Effector memory CD4-positive, alpha-beta T cell (primary cell): ENCODE measurements around the gene PPP1R13B.

Source experiments
- DNase-seq, 3 donors: peaks; one replicate each; pipeline ENCODE4 v3.0.0-alpha.2; 2020
- H3K27ac ChIP-seq: 2 replicates; pipeline ENCODE4 v1.7.0; 2013; ENCODE audit warnings: mild to moderate bottlenecking, low read length, moderate library complexity; ENCODE audit not compliant: insufficient read depth, poor library complexity, severe bottlenecking
- H3K27me3 ChIP-seq: replicated peaks from 2 replicates; pipeline ENCODE4 v1.7.0; 2013; ENCODE audit warnings: mild to moderate bottlenecking, low read length; ENCODE audit not compliant: insufficient read depth, control insufficient read depth, poor library complexity, severe bottlenecking
- H3K36me3 ChIP-seq: 2 replicates; pipeline ENCODE4 v1.7.0; 2013; ENCODE audit warnings: mild to moderate bottlenecking, low read length, moderate library complexity; ENCODE audit not compliant: control insufficient read depth, insufficient read depth
- H3K4me1 ChIP-seq: 2 replicates; pipeline ENCODE4 v1.7.0; 2013; ENCODE audit warnings: low read length, mild to moderate bottlenecking; ENCODE audit not compliant: control insufficient read depth, insufficient read depth, poor library complexity, severe bottlenecking
- H3K4me3 ChIP-seq: 2 replicates; pipeline ENCODE4 v1.7.0; 2013; ENCODE audit warnings: low read length, low read depth, mild to moderate bottlenecking; ENCODE audit not compliant: insufficient read depth, poor library complexity, severe bottlenecking
- H3K9me3 ChIP-seq: 2 replicates; pipeline ENCODE4 v1.7.0; 2013; ENCODE audit warnings: mild to moderate bottlenecking, low read length, moderate library complexity; ENCODE audit not compliant: control insufficient read depth

The PPP1R13B gene

DNA sequence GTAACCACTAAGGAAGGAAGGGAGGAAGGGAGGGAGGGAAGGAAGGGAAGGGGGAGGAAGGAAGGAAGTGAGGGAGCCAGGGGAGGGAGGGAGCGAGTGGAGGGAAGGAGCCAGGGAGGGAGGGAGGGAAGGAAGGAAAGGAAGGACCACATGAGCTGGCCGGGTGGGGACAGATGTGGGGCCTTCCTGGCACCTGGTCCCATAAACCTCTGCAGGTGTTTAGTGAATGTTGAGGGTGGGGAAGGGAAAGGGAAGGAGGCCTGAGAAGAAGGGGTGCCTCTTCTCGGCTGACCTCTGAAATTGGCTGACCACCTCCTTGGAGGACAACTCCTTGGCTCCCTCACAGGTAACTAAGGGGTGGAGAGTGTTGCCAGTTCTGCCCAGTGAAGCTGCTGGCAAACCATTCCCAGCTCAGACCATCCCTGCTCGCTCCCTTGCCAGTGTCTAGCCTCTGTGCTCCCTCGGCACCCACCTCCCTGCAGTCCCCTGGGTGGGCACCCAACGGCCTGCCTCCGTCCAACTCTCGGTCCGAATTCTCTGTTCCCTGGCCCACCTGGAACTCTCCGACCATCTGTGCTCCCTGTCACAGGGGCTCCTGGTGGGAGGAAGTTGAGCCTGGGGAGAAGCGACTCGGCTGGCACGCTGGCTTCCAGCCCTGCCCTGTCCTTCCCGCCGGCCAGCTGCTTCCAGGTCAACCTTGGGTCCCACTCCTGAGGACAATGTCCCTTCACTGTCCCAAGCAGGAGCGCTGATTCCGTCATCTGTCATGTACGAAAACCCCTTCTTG, 12.2 kb upstream of the PPP1R13B start:
- no peaks in the 10 kb centered on the region for H3K36me3 ChIP-seq
- no peaks in the 10 kb centered on the region for H3K4me1 ChIP-seq
- no peaks in the 10 kb centered on the region for H3K9me3 ChIP-seq
- no peaks in the 10 kb centered on the region for H3K27me3 ChIP-seq
- no peak overlapping the region for H3K4me3 ChIP-seq
- no peak overlapping the region for H3K27ac ChIP-seq
- no peak for DNase-seq

DNA sequence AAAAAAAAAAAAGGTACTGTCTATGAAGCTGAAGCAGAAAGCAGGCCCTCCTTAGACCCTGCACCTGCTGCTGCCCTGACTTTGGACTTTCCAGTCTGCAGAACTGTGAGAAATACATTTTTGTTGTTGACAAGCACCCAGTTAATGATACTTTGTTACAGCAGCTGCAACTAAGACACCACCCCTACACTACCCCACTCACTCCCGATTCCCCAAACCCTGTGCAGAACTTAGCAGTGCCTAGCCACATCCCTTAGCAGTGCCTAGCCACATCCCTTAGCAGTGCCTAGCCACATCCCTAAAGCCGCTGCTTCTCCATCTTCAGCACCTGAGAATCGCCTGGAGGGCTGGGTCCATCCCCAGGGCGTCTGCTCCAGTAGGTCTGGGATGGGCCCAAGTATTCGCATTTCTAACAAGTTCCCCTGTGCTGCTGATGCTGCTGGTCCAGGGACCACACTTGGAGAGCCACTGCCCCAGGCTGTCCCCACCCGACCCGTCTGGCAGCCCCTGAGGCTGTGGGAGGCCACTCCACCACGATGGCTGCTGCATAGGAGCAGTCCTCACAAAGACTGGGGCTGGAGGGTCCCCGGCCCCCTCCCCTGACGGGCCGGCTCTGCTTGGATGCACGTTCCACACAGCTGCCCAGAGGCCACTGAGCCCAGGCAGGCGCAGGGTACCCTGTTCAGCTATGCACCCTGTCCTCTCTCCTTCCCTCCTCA, 10.8 kb upstream of the PPP1R13B start:
- Histone ChIP-seq H3K27me3 (no peaks in the 10 kb centered on the region), H3K4me1 (no peaks in the 10 kb centered on the region), H3K9me3 (no peaks in the 10 kb centered on the region), H3K36me3 (no peaks in the 10 kb centered on the region), H3K4me3 (no peak overlapping the region), H3K27ac (no peak overlapping the region)
- no peak for DNase-seq

GRCh38 chr14:103857256-103857655, 9.9 kb upstream of the PPP1R13B start:
- Histone ChIP-seq H3K4me3 (no peak overlapping the region), H3K36me3 (no peaks in the 10 kb centered on the region), H3K27ac (no peak overlapping the region), H3K27me3 (no peaks in the 10 kb centered on the region), H3K9me3 (no peaks in the 10 kb centered on the region), H3K4me1 (no peaks in the 10 kb centered on the region)
- no peak for DNase-seq

DNA sequence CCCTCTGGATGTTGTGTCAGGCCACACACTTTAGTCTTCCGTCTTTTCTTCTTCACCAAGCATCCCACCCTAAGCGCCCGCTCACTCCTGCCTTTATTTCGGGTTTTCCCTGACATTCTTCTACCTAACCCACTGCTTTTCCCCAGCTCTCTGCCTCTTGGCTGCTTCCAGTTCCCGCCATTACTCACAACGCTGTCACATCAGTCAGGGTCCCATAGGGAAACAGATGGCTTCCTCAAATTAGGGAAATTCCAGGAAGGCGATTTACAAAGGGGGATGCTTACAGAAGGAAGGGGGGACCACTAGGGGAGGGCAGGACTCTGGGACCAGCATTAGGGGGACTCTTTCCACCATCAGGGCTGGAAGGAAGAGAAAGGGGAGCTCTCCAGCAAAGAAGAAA, 9.2 kb upstream of the PPP1R13B start:
- Histone ChIP-seq H3K36me3 (no peaks in the 10 kb centered on the region), H3K4me1 (no peaks in the 10 kb centered on the region), H3K9me3 (no peaks in the 10 kb centered on the region), H3K27me3 (no peaks in the 10 kb centered on the region), H3K27ac (no peak overlapping the region), H3K4me3 (no peak overlapping the region)
- no peak for DNase-seq

- Histone ChIP-seq H3K4me3 (no peak overlapping the region), H3K27ac (no peak overlapping the region), H3K9me3 (no peaks in the 10 kb centered on the region), H3K36me3 (no peaks in the 10 kb centered on the region), H3K4me1 (no peaks in the 10 kb centered on the region), H3K27me3 (no peaks in the 10 kb centered on the region)
- DNase-seq = no peak
These were observed 8.7 kb upstream of the PPP1R13B start for GRCh38 chr14:103856105-103856504.

DNA sequence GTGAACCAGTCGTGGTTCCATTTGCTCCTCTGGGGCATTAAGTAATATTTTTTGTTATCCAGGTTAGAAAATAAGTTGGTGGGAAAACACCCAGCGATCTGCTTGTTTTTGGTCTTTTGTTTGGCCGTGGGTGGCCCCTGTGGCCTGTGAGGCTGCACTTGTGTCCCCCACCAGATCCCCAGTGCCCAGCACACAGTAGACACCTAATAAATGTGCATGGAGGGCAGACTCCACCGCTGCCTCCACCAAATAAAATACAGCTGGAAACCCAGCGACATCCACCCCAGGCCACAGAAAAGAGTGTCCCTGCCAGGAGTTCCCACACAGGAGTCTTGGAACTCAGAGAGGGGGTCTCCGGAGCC, 8.3 kb upstream of the PPP1R13B start:
- Histone ChIP-seq H3K27me3 (no peaks in the 10 kb centered on the region), H3K9me3 (no peaks in the 10 kb centered on the region), H3K4me1 (no peaks in the 10 kb centered on the region), H3K27ac (no peak overlapping the region), H3K36me3 (no peaks in the 10 kb centered on the region), H3K4me3 (no peak overlapping the region)
- DNase-seq = no peak

GRCh38 chr14:103854822-103855733, 7.7 kb upstream of the PPP1R13B start:
- H3K27me3 ChIP-seq = no peaks in the 10 kb centered on the region
- no peaks in the 10 kb centered on the region for H3K9me3 ChIP-seq
- H3K4me3 ChIP-seq = no peak overlapping the region
- DNase-seq = no peak
- H3K36me3 ChIP-seq = no peaks in the 10 kb centered on the region
- H3K4me1 ChIP-seq = no peaks in the 10 kb centered on the region
- no peak overlapping the region for H3K27ac ChIP-seq

- Histone ChIP-seq H3K27ac (no peak overlapping the region), H3K9me3 (no peaks in the 10 kb centered on the region), H3K27me3 (no peaks in the 10 kb centered on the region), H3K36me3 (no peaks in the 10 kb centered on the region), H3K4me1 (no peaks in the 10 kb centered on the region), H3K4me3 (no peak overlapping the region)
- DNase-seq = no peak
These were observed 6.8 kb upstream of the PPP1R13B start for GRCh38 chr14:103854017-103854808.

- Histone ChIP-seq H3K27me3 (no peaks in the 10 kb centered on the region), H3K4me1 (peaks cover 9% of the 10 kb centered on the region), H3K36me3 (no peaks in the 10 kb centered on the region), H3K27ac (no peak overlapping the region), H3K4me3 (no peak overlapping the region), H3K9me3 (no peaks in the 10 kb centered on the region)
- no peak for DNase-seq
These were observed 1.9 kb upstream of the PPP1R13B start for GRCh38 chr14:103849151-103849886.
